Coronary artery (tissue), 2 donors: Measurements from ENCODE around the gene KLK13.

Source experiments
- DNase-seq: peaks from one replicate; pipeline ENCODE4 v3.0.0-alpha.2; 2017; ENCODE audit warnings: low spot score
- H3K27ac ChIP-seq, 2 donors: fragments of 200-600 bp; sonication (generic); one replicate each; pipeline ENCODE4 v1.5.1; 2016 to 2019
- H3K4me3 ChIP-seq: fragments of 200-600 bp; sonication (generic); 2 replicates; pipeline ENCODE4 v1.5.1; 2016; ENCODE audit warnings: mild to moderate bottlenecking, moderate library complexity
- CTCF ChIP-seq: fragments of 200-600 bp; sonication (generic); IDR thresholded peaks from one replicate; pipeline ENCODE4 v1.5.1; 2019; ENCODE audit warnings: antibody characterized with exemption

Gene KLK13

GRCh38 chr19:51078104-51078503, 13.2 kb upstream of the KLK13 start:
- Histone ChIP-seq H3K4me3 (no peak overlapping the region), H3K27ac (no peak overlapping the region)
- TF ChIP-seq CTCF = no peak
- DNase-seq = no peak

GRCh38 chr19:51076631-51077213, 11.8 kb upstream of the KLK13 start:
- TF ChIP-seq CTCF = no peak
- DNase-seq = no peak
- Histone ChIP-seq H3K4me3 (no peak overlapping the region), H3K27ac (no peak overlapping the region)

DNA sequence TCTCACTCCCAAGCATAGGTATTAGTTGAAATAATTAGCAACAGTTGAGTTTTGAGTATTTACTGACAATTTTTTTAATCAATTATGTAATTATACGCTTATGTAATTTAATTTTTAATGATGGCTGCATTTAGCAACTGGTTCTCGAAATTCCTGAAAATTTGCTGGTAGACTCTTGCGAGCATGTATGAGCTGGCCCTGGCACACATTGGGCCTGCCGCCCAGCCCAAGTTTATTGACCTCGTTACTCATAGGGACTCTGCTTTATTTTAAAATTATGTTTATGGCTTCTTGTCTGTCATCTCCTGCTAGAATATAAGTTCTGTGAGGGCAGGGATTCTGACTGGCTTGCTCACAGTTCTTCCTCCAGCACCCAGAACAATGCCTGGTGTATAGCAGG, 11.1 kb upstream of the KLK13 start:
- TF ChIP-seq CTCF = no peak
- Histone ChIP-seq H3K27ac (no peak overlapping the region), H3K4me3 (no peak overlapping the region)
- no peak for DNase-seq

DNA sequence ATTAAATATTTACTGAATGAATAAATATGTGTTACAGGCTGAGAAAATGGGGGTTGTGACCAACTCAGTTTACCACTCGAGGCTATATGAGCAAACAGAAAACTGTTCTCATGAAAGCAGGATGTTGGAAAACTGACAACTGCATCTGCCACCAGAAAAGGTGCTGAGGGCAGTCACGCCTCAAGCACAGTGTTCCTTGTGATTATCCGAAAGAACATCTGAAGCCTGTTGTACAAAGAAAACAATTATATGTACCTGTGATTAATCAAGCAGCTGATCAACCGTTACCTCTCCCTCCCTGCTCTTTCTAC, 6.2 kb upstream of the KLK13 start:
- Histone ChIP-seq H3K27ac (no peak overlapping the region), H3K4me3 (no peak overlapping the region)
- TF ChIP-seq CTCF = no peak
- DNase-seq = no peak

DNA sequence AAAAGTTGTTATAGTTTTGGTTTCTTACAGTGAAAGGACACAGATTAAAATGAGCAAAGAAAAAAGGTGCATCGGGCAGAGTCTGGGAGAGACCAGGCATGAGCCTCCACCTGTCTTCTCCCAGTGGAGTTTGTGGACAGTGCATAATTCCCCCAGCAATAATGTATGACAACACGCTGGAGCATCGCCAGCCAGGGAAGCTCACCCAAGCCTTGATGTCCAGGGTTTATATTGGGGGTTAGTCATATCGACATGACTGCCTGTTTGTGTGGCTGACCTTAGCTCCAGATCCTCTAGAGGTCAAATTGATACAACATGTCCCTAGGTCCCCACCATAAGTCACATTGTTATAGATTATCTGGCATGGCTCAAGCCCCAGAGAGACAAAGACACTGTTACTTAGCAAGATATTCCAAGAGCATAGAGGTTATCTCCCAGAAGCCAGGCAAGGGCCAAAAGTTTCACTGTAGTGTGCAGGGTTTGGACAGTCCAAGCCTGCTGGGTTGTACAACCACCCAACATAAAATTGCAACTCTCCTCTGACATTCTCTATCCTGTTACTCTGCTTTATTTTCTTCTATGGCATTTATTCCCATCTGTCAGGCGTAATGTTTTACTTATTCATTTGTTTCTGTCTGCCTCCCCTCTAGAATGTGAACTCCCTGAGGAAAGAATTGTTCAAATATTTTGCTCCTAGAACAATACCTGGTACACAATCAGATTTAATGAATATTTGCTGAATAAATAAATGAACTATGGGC, 5.6 kb upstream of the KLK13 start:
- no peak overlapping the region for H3K4me3 ChIP-seq
- H3K27ac ChIP-seq = no peak overlapping the region
- TF ChIP-seq CTCF = no peak
- no peak for DNase-seq

DNA sequence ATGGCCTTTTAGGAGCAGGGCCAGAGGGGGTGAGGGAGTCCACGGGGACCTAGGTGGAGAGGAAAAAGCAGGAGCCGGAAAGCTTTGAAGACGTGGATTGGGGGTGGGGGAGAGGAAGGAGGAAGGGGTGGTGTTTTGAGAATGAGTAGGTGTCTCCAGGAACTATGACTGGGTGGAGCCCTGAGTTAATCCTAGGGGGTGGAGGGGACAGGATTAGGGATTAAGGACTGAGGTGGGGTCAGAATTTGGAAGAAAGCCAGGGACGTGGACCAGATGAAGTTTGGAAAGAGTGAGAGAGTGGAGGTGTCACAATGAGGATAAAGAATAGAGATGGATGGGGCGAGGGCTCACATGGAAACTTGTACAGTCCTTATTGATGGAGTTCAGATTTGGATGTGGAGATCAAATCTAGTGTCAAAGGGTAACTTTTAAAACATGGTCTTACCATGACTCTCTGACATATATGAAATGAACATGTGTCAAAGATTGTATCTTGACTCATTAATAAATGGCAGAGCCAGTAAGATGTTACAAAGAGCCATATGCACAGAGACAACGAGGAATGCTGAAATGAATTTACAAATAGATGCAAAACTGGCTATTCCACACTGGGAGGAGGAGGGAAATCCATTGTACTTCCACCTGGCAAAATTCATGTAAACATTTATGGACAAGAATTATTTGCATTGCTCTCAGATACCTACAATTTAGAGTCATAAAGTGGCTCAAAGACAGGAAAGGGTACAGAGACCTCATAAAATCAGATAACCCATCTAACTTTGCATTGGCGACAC, 1.7 kb upstream of the KLK13 start:
- H3K27ac ChIP-seq = no peak overlapping the region
- TF ChIP-seq CTCF = no peak
- H3K4me3 ChIP-seq = no peak overlapping the region
- DNase-seq = no peak
